MM.1S (cell line): ENCODE results near the gene SNX33.
"Not testable (repeated sequence)": the region's sequence is repeated elsewhere in the genome, so short reads cannot be mapped to it uniquely, and the experiment has no call there.

Source experiments
- DNase-seq: peaks from one replicate; pipeline ENCODE4 v3.0.0-alpha.2; 2015
- H2AFZ ChIP-seq: fragments of 300-600 bp; sonication (generic); 2 replicates; pipeline ENCODE4 v1.6.0; 2016; ENCODE audit warnings: antibody characterized with exemption, low read length
- H3F3A ChIP-seq: fragments of 300-600 bp; sonication (generic); 2 replicates; pipeline ENCODE4 v1.6.1; 2016; ENCODE audit warnings: mild to moderate bottlenecking, antibody characterized with exemption, low read length, moderate library complexity, mixed read lengths; ENCODE audit not compliant: insufficient read depth
- H3K27ac ChIP-seq: fragments of 300-600 bp; sonication (generic); 2 replicates; pipeline ENCODE4 v1.5.1; 2016; ENCODE audit warnings: mild to moderate bottlenecking, low read length
- H3K27me3 ChIP-seq: fragments of 300-600 bp; sonication (generic); replicated peaks from 2 replicates; pipeline ENCODE4 v1.6.0; 2016; ENCODE audit warnings: low read length; ENCODE audit not compliant: insufficient read depth
- H3K36me3 ChIP-seq: fragments of 300-600 bp; sonication (generic); replicated peaks from 2 replicates; pipeline ENCODE4 v1.6.1; 2016; ENCODE audit warnings: mild to moderate bottlenecking, low read length, mixed read lengths; ENCODE audit not compliant: insufficient read depth
- H3K4me1 ChIP-seq: fragments of 300-600 bp; sonication (generic); 2 replicates; pipeline ENCODE4 v1.6.1; 2016; ENCODE audit warnings: low read length, mixed read lengths
- H3K4me2 ChIP-seq: fragments of 300-600 bp; sonication (generic); 2 replicates; pipeline ENCODE4 v1.6.0; 2016; ENCODE audit warnings: low read depth, low read length
- H3K4me3 ChIP-seq: fragments of 300-600 bp; sonication (generic); 2 replicates; pipeline ENCODE4 v1.5.1; 2016; ENCODE audit warnings: low read length, mixed read lengths
- H3K79me2 ChIP-seq: fragments of 300-600 bp; sonication (generic); 2 replicates; pipeline ENCODE4 v1.6.1; 2016; ENCODE audit warnings: mixed run types, low read length, mixed read lengths
- H3K9ac ChIP-seq: fragments of 300-600 bp; sonication (generic); 2 replicates; pipeline ENCODE4 v1.6.1; 2016; ENCODE audit warnings: low read length, mixed read lengths
- H3K9me2 ChIP-seq: fragments of 300-600 bp; sonication (generic); replicated peaks from 2 replicates; pipeline ENCODE4 v1.6.1; 2016; ENCODE audit warnings: mild to moderate bottlenecking, low read length, mixed read lengths; ENCODE audit not compliant: insufficient read depth
- H3K9me3 ChIP-seq: fragments of 300-600 bp; sonication (generic); replicated peaks from 2 replicates; pipeline ENCODE4 v1.6.1; 2016; ENCODE audit warnings: mild to moderate bottlenecking, low read length, mixed read lengths; ENCODE audit not compliant: insufficient read depth
- H4K20me1 ChIP-seq: fragments of 300-600 bp; sonication (generic); 2 replicates; pipeline ENCODE4 v1.6.1; 2016; ENCODE audit warnings: mild to moderate bottlenecking, low read length, moderate library complexity, mixed read lengths; ENCODE audit not compliant: insufficient read depth
- CTCF ChIP-seq: fragments of 300-600 bp; sonication (generic); IDR thresholded peaks from 2 replicates; pipeline ENCODE4 v1.5.1; 2016; ENCODE audit warnings: antibody characterized with exemption, low read length, mixed read lengths
- EZH2 ChIP-seq: fragments of 300-600 bp; sonication (generic); optimal IDR thresholded peaks from 2 replicates; pipeline ENCODE3; 2017; ENCODE audit warnings: low read depth, mild to moderate bottlenecking, antibody characterized with exemption, low read length, mixed read lengths
- EZH2phosphoT487 ChIP-seq: fragments of 300-600 bp; sonication (generic); IDR thresholded peaks from 2 replicates; pipeline ENCODE4 v1.6.1; 2018; ENCODE audit warnings: antibody characterized with exemption, low read length

The SNX33 gene

GRCh38 chr15:75625542-75626347, 22.0 kb upstream of the SNX33 start, which contains the start of gene SNUPN:
SNUPN (minus strand) TSS chr15:75625725; CDS start chr15:75621051, 4,674 bp downstream.
- H3K9me2 ChIP-seq: no peaks in the 10 kb centered on the region
- H4K20me1 ChIP-seq: no peaks in the 10 kb centered on the region
- peak; percentile 96 for DNase-seq
- no peaks in the 10 kb centered on the region for H3K36me3 ChIP-seq
- peak within 1 kb of the TSS; percentile 73 for H3K4me3 ChIP-seq
- peaks cover 5% of the 10 kb centered on the region; the same call in 1 of the 2 replicates for H3K4me1 ChIP-seq
- H3K4me2 ChIP-seq: peak within 1 kb of the TSS; percentile 62
- H2AFZ ChIP-seq: peak within 1 kb of the TSS; percentile 75
- H3K9ac ChIP-seq: peak within 1 kb of the TSS; percentile 80
- H3K9me3 ChIP-seq: no peaks in the 10 kb centered on the region
- H3K79me2 ChIP-seq: no peaks in the 10 kb centered on the region
- H3K27me3 ChIP-seq: no peaks in the 10 kb centered on the region
- H3K27ac ChIP-seq: peak within 1 kb of the TSS; percentile 71
- TF ChIP-seq EZH2: no peak
- no peak for TF ChIP-seq EZH2phosphoT487
- no peak for TF ChIP-seq CTCF
- H3F3A ChIP-seq: peaks cover 7% of the 10 kb centered on the region; the same call in 1 of the 2 replicates

GRCh38 chr15:75631935-75632334, 15.8 kb upstream of the SNX33 start:
- no peaks in the 10 kb centered on the region for H3K9me3 ChIP-seq
- no peaks in the 10 kb centered on the region for H3F3A ChIP-seq
- no peak overlapping the region for H3K4me3 ChIP-seq
- H3K36me3 ChIP-seq: no peaks in the 10 kb centered on the region
- no peak overlapping the region for H2AFZ ChIP-seq
- H4K20me1 ChIP-seq: no peaks in the 10 kb centered on the region
- H3K4me1 ChIP-seq: no peaks in the 10 kb centered on the region
- no peak for TF ChIP-seq CTCF
- H3K4me2 ChIP-seq: no peak overlapping the region
- no peaks in the 10 kb centered on the region for H3K79me2 ChIP-seq
- no peak for DNase-seq
- H3K27me3 ChIP-seq: no peaks in the 10 kb centered on the region
- H3K9ac ChIP-seq: no peak overlapping the region
- H3K27ac ChIP-seq: no peak overlapping the region
- H3K9me2 ChIP-seq: no peaks in the 10 kb centered on the region

GRCh38 chr15:75633922-75634321, 13.8 kb upstream of the SNX33 start:
- H3K4me3 ChIP-seq, DNase-seq, H3K9ac ChIP-seq, H3K27me3 ChIP-seq, H3K9me3 ChIP-seq, H3K36me3 ChIP-seq, H3K9me2 ChIP-seq, H4K20me1 ChIP-seq, H3F3A ChIP-seq, H2AFZ ChIP-seq, H3K27ac ChIP-seq, H3K4me2 ChIP-seq, H3K4me1 ChIP-seq: not testable (repeated sequence)
- H3K79me2 ChIP-seq: peaks cover 19% of the 10 kb centered on the region

- no peak overlapping the region for H3K27ac ChIP-seq
- H3K4me1 ChIP-seq: no peaks in the 10 kb centered on the region
- no peak overlapping the region for H3K4me2 ChIP-seq
- no peak overlapping the region for H3K9ac ChIP-seq
- H3K4me3 ChIP-seq: no peak overlapping the region
- H2AFZ ChIP-seq: no peak overlapping the region
- H3K9me2 ChIP-seq: no peaks in the 10 kb centered on the region
- H3F3A ChIP-seq: peaks cover 7% of the 10 kb centered on the region; the same call in 1 of the 2 replicates
- H3K79me2 ChIP-seq: peaks cover 29% of the 10 kb centered on the region
- no peaks in the 10 kb centered on the region for H3K27me3 ChIP-seq
- H3K36me3 ChIP-seq: no peaks in the 10 kb centered on the region
- no peak for DNase-seq
- H3K9me3 ChIP-seq: no peaks in the 10 kb centered on the region
- TF ChIP-seq EZH2: no peak
- TF ChIP-seq CTCF: no peak
- no peak for TF ChIP-seq EZH2phosphoT487
- no peaks in the 10 kb centered on the region for H4K20me1 ChIP-seq
Measured at GRCh38 chr15:75636026-75636425, 11.7 kb upstream of the SNX33 start.
